ENCODE data around the gene HSPA8.
"Not testable (repeated sequence)": the region's sequence is repeated elsewhere in the genome, so short reads cannot be mapped to it uniquely, and the experiment has no call there.

The HSPA8 gene

DNA sequence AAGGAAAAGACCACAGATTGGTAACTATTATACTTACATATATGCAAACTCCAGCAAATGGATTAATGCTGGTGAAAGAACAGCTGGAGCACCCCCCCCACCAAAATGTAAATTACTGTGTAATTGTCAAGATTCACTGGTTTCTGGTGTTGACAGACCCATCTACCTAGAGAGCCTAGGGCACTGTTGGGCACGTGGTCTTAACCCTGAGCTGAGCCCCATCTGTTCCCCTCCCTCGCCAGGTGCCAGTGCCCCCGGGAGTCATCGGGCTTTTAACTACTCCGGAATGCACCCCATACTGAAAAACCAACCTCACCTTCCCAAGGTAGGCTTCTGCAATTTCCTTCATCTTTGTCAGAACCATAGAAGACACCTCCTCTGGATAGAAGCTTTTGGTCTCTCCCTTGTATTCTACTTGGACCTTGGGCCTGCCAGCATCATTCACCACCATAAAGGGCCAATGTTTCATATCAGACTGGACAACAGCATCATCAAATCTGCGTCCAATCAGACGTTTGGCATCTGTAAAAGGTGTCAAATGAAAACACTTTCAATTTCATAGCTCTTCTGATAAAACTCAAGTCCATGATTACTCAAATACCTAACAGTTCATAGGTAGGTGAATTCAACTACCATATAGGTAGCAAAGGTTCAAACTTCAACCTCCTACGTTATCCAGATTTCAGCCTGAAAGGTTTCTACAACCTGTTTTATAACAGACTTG is 1.5 kb downstream of the HSPA8 start:
- peaks cover 64% of the 10 kb centered on the region for H3K4me1 Mint-ChIP-seq
- H3K27ac Mint-ChIP-seq, result peak overlapping the region; percentile 100
- no peak for DNase-seq (ENCODE audit: low spot score in 2 of 2)
- peaks cover 91% of the 10 kb centered on the region for H3K36me3 Mint-ChIP-seq
- H3K4me3 Mint-ChIP-seq, result peak overlapping the region; percentile 98
- no peaks in the 10 kb centered on the region for H3K9me3 Mint-ChIP-seq
- ATAC-seq, result no peak

DNA sequence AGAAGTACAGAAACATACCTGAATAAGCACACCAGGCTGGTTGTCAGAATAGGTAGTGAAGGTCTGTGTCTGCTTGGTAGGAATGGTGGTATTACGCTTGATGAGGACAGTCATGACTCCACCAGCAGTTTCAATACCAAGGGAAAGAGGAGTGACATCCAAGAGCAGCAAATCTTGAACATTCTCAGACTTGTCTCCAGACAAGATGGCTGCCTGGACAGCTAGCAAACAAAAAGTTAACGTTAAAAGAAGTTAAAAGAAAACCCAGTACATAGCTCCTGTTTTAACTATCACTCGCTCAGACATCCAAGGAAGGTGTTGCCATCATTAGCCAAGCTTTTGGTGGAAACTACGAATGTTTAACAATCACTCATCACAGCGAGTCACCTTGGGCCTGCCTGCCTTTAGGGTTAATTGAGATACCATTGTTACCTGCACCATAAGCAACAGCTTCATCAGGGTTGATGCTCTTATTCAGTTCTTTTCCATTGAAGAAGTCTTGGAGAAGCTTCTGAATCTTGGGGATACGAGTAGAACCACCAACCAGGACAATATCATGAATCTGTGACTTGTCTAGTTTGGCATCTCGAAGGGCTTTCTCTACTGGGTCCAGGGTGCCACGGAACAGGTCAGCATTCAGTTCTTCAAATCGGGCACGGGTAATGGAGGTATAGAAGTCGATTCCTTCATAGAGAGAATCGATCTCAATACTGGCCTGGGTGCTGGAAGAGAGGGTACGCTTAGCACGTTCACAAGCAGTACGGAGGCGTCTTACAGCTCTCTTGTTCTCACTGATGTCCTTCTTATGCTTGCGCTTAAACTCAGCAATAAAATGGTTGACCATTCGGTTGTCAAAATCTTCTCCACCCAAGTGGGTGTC is 2.7 kb downstream of the HSPA8 start:
- not testable (repeated sequence) for DNase-seq (ENCODE audit: low spot score in 2 of 2); ATAC-seq; H3K9me3 Mint-ChIP-seq
- H3K27ac Mint-ChIP-seq, result peak overlapping the region; percentile 100
- peak overlapping the region; percentile 98 for H3K4me3 Mint-ChIP-seq
- peaks cover 58% of the 10 kb centered on the region for H3K4me1 Mint-ChIP-seq
- peaks cover 98% of the 10 kb centered on the region for H3K36me3 Mint-ChIP-seq

DNA sequence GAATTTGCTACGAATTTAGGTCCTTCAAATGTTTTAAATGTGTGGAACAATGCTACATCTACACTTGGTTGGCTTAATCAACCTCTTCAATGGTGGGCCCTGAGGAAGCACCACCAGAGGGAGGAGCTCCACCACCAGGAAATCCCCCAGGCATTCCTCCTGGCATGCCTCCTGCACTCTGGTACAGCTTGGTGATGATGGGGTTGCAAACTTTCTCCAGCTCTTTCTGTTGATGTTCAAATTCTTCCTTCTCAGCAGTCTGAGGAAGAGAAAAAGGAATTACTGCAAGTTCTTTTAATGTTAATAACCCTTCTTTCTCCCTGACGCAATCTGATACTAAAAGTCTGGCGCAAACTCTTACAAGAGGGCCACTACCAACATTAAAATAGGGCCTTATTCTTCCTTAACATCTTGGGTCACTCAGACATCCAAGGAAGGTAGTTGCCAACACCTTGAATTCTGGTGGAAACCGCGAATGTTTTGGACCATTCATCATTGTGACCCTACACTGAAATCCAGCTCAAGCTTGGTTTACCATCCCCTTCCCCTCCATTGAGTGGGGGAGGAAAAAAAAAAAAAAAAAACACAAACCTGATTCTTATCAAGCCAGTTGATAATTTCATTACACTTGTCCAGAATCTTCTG is 4.2 kb downstream of the HSPA8 start:
- DNase-seq (ENCODE audit: low spot score in 2 of 2) (no peak), ATAC-seq (no peak)
- H3K4me3 Mint-ChIP-seq, result peak overlapping the region; percentile 98
- H3K36me3 Mint-ChIP-seq, result peaks cover 100% of the 10 kb centered on the region
- peak overlapping the region; percentile 100 for H3K27ac Mint-ChIP-seq
- peaks cover 52% of the 10 kb centered on the region for H3K4me1 Mint-ChIP-seq
- H3K9me3 Mint-ChIP-seq, result no peaks in the 10 kb centered on the region

DNA sequence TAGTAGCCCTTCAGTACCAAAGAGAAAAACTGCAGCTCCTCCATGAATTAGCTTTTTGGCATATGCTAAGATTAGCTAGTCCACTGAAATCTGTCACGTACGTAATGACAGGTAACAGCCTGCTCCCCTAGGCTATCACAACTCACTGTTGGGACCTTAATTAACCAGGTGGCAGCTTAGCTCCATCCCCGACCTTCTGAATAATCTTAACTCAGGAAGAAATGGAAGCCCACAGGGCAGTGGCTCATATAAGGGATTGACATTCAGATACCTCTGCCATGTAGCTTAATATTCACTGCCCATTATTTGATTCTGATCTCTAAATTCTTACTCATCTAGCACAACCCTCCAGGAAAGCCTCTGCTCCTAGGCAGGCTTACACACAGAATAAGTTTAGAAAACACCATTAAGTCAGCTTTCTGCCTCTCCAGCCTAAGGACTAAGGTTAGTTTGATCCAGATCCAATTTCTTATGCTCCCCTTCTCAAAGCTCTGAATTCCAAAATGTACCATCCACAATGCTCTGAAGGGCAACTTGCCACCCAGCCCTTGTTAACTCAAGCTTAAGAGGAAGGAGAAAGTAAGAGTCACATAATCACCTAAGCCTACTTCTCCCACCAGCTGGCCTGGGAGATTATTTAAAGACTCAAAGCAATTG is 5.0 kb downstream of the HSPA8 start:
- DNase-seq (ENCODE audit: low spot score in 2 of 2), result no peak
- Mint-ChIP-seq H3K9me3 (no peaks in the 10 kb centered on the region), H3K36me3 (peaks cover 100% of the 10 kb centered on the region), H3K27ac (peak overlapping the region; percentile 100), H3K4me3 (peak overlapping the region; percentile 98), H3K4me1 (peaks cover 52% of the 10 kb centered on the region)
- no peak for ATAC-seq

DNA sequence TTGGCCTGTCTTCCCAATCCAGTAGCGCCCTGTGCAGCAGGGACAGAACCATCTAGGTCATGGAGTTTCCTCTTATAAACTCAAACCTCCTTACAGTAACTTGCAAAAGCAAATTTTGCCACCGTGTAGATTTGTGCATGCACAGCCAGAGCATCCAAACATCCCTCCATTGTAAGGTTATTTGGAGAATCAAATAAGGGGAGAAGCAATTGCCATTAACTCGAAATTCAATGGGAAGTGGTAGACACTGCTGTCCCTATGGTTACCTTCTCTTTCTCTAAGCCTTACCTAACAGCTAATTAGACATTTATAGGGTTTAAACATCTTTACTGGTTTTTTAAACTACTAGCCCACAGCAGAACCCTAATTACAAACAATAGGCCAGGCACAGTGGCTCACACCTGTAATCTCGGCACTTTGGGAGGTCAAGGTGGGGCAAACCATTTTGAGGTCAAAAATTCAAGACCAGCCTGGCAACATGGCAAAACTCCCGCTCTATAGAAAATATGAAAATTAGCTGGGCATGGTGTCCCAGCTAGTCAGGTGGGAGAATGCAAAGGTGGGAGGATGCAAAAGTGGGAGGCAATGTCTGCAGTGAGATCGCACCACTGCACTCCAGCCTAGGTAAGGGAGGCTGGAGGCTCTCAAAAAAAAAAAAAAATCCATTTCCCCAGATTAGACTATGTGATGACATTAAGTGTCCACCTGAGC is 6.6 kb downstream of the HSPA8 start:
- ATAC-seq, result no peak
- Mint-ChIP-seq H3K27ac (peak overlapping the region; percentile 100), H3K4me3 (no peak overlapping the region), H3K4me1 (peaks cover 40% of the 10 kb centered on the region), H3K36me3 (peaks cover 88% of the 10 kb centered on the region), H3K9me3 (no peaks in the 10 kb centered on the region)
- no peak for DNase-seq (ENCODE audit: low spot score in 2 of 2)

DNA sequence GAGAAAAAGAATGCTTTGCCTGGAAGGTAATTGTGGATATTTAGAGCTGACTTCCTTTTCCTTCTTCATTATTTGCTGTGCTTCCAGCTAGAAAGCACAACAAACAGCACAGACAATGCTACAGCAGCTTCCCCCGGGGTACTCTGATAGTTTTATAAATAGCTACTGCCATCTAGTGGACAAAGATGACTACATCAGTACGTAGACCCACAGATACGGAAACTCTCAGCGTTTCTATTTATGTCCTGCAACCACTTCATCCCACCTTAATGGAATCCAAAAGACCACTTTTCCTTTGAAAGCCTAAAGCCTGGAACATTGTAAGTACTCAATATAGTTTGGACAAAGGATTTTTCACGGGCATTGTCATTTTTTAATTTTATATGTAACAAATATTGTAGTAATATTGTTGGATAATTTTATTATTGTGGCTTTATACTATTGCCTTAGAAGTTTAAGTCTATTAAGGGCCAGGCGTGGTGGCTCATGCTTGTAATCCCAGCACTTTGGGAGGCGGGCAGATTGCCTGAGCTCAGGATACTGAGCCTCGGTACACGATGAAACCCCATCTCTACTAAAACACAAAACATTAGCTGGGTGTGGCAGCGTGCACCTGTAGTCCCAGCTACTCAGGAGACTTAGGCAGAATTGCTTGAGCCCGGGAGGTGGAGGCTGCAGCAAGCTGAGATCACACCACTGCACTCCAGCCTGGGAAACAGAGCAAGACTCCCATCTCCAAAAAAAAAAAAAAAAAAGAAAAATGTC is 7.5 kb downstream of the HSPA8 start:
- peaks cover 80% of the 10 kb centered on the region for H3K36me3 Mint-ChIP-seq

DNA sequence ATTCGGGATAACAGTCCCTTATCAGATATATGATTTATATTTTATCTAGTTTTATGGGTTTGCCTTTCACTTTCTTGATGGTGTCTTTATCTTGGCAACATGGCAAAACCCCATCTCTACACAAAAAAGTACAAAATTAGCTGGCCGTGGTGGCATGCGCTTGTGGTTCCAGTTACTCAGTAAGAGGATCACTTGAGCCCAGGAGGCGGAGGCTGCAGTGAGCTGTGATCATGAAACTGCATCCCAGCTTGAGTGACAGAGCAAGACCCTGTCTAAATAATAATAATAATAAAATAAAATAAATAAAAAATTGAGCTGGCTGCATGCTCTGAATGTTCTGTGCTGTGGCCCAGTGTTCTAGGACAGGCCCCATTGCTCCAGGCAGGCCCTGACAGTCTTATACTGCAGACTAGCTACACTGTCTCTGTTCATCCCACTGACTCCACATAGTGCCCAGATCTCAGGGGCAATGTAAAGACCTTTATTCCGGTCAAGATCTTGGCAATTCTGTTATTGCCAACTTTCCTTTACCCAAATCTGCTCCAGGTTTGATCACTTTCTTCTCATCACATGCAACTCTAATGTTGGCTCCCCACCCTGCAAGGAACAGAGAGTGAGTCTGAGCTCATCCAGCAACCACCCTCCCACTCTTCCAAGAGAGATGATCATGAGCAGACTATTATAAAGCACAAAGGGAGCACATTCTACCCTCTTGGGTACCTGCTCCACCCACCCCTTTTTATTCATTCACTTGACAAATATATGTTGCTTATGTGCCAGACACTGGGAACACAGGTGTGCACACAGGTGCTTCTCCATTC is 8.8 kb downstream of the HSPA8 start:
- Mint-ChIP-seq H3K36me3 (peaks cover 66% of the 10 kb centered on the region), H3K27ac (peak overlapping the region; percentile 100), H3K9me3 (no peaks in the 10 kb centered on the region), H3K4me3 (no peak overlapping the region), H3K4me1 (peaks cover 30% of the 10 kb centered on the region)
- DNase-seq (ENCODE audit: low spot score in 2 of 2) (no peak), ATAC-seq (no peak)

More for the DNA sequence above, 7.5 kb downstream of the HSPA8 start:
- DNase-seq (ENCODE audit: low spot score in 2 of 2) (no peak), ATAC-seq (peak; percentile 79)
- Mint-ChIP-seq H3K27ac (peak overlapping the region; percentile 100), H3K4me1 (peaks cover 39% of the 10 kb centered on the region), H3K4me3 (no peak overlapping the region), H3K9me3 (no peaks in the 10 kb centered on the region)

DNA sequence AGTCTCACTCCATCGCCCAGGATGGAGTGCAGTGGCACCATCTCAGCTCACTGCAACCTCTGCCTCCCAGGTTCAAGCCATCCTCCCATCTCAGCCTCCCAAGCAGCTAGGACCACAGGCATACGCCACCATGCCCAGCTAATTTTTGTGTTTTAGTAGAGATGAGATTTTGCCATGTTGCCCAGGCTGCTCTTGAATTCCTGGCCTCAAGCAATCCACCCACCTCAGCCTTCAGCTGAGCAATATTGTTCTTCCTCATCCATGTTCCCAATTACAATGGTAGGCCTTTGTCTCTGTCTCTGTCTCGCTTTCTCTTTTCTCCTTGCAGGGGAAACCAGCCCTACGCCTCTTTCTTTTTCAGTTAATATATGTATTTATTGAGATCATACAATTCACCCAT is 10.3 kb downstream of the HSPA8 start:
- no peaks in the 10 kb centered on the region for H3K9me3 Mint-ChIP-seq
- DNase-seq (ENCODE audit: low spot score in 2 of 2) (no peak), ATAC-seq (no peak)
- peaks cover 15% of the 10 kb centered on the region for H3K4me1 Mint-ChIP-seq
- H3K36me3 Mint-ChIP-seq, result peaks cover 53% of the 10 kb centered on the region
- H3K27ac Mint-ChIP-seq, result no peak overlapping the region
- no peak overlapping the region for H3K4me3 Mint-ChIP-seq

DNA sequence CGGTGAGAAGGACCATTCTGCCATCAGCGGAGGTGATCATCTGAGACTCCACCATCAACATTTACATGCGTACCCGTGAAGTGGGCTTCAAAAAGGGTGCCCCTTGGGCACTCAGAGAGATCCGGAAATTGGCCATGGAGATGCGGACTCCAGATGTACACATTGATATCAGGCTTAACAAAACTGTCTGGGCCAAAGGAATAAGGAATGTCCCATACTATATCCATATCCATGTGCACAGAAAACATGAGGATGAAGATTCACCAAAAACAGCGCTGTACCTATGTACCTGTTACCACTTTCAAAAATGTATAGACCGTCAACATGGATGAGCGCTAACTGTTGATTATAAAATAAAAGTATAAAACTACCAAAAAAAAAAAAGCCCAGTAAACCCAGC is 10.8 kb downstream of the HSPA8 start:
- peaks cover 52% of the 10 kb centered on the region for H3K36me3 Mint-ChIP-seq
- no peak for DNase-seq (ENCODE audit: low spot score in 2 of 2)
- ATAC-seq, result no peak
- H3K4me3 Mint-ChIP-seq, result no peak overlapping the region
- peaks cover 10% of the 10 kb centered on the region for H3K4me1 Mint-ChIP-seq
- no peak overlapping the region for H3K27ac Mint-ChIP-seq
- H3K9me3 Mint-ChIP-seq, result no peaks in the 10 kb centered on the region

DNA sequence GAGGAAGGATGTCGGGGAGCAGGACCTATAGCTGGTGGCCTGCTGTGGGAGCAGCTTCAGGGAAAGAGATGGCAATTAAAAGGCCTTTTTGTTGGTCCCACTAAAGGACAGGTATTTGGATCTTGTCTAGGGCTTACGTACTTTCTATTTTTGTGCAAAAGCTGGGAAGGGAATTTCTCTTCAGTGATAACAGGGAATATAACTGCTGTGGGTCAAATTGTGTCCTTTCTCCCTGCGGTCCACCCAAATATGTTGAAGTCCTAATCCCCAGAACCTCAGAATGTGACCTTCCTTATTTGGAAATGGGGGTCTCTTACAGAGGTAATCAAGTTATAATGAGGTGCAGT is 14.0 kb downstream of the HSPA8 start:
- Mint-ChIP-seq H3K4me1 (no peaks in the 10 kb centered on the region), H3K4me3 (no peak overlapping the region), H3K9me3 (no peaks in the 10 kb centered on the region), H3K27ac (no peak overlapping the region), H3K36me3 (peaks cover 20% of the 10 kb centered on the region)
- ATAC-seq (no peak), DNase-seq (ENCODE audit: low spot score in 2 of 2) (no peak)

DNA sequence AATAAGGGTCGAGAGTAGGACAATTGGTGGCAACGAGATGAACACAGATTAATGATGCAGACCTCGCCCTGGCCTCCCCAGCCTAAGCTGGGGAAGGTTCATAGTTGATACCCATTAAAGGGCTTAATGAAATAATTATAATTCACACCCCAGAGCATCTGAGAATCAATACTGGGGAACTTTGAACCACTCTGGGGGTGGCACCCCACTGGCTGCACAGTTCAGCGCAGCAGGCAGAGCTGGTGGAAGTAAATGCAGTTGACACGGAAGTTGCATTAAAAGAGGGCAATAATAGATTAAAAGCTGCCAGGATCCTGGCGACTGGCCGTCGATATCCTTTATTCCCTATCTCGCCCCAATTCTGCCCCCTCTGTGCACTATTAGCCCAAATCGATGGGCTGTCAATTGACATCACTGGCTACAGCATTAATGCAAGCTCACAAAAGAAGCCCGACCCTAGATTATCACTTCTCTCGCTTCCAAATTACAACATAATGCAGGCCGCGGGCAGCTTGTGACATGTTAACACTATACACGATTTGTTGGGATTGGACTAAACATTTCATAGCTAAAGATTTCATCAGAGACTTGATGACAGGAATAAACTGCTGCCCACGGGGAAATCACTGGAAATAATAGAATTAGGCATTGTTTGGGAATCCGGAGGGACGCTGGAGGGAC is 14.5 kb downstream of the HSPA8 start:
- no peaks in the 10 kb centered on the region for H3K9me3 Mint-ChIP-seq
- H3K4me3 Mint-ChIP-seq, result no peak overlapping the region
- no peak overlapping the region for H3K27ac Mint-ChIP-seq
- H3K36me3 Mint-ChIP-seq, result peaks cover 15% of the 10 kb centered on the region
- DNase-seq (ENCODE audit: low spot score in 2 of 2) (no peak), ATAC-seq (no peak)
- H3K4me1 Mint-ChIP-seq, result no peaks in the 10 kb centered on the region

DNA sequence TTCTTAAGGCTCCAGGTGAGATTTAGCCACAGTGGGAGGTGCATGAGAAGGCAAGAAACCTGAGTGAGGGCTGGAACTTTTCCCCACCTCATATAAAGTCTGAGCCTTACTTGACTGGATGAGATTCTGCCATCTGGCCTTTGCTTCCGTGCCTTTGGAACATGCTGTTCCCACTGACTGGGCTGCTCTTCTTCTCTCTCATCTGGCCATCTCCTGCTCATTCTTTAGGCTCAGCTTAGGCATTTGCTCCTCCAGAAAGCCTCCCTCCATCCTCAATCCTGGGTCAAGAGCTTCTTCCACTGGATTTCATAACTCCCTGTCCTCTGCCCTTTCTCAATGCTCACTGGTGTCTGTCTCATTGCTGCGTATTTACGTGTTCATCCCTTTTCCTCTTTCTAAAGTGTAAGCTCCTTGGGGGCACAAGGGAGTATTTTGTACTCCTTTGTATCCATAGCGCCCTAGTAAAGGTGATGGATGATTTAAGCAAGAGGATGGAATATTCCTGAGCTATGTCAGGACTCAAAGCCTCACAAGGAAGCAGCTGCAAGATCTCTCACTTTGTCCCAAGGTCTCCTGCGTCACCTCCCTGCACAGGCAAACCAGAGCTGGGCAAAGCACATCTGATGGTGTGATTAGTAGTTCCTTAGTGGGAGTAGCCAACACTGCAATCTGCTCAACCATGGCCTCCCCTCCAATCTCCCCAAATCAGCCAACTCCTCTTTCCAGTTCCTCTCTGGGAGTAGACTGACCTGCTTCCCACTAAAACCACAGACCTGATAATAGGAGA is 15.3 kb downstream of the HSPA8 start:
- Mint-ChIP-seq H3K36me3 (peaks cover 7% of the 10 kb centered on the region), H3K4me1 (no peaks in the 10 kb centered on the region), H3K9me3 (no peaks in the 10 kb centered on the region), H3K27ac (no peak overlapping the region), H3K4me3 (no peak overlapping the region)
- DNase-seq (ENCODE audit: low spot score in 2 of 2) (no peak), ATAC-seq (no peak)
